ENCODE results near the gene TSPAN3.

The TSPAN3 gene

GRCh38 chr15:77030048-77030927 lies 40.6 kb downstream of the TSPAN3 start:
- TF ChIP-seq CTCF (IDR thresholded peaks at IDR 0.05; ENCODE audit: low read depth, low read length): no peak
- no peak for DNase-seq (ENCODE audit: extremely low read depth, low read depth)

GRCh38 chr15:77029166-77030047 lies 41.5 kb downstream of the TSPAN3 start:
- TF ChIP-seq CTCF (IDR thresholded peaks at IDR 0.05; ENCODE audit: low read depth, low read length): no peak
- no peak for DNase-seq (ENCODE audit: extremely low read depth, low read depth)

GRCh38 chr15:77028451-77029165 lies 42.3 kb downstream of the TSPAN3 start:
- no peak for TF ChIP-seq CTCF (IDR thresholded peaks at IDR 0.05; ENCODE audit: low read depth, low read length)
- no peak for DNase-seq (ENCODE audit: extremely low read depth, low read depth)

GRCh38 chr15:77027697-77028450 lies 43.0 kb downstream of the TSPAN3 start:
- DNase-seq (ENCODE audit: extremely low read depth, low read depth): no peak
- TF ChIP-seq CTCF (IDR thresholded peaks at IDR 0.05; ENCODE audit: low read depth, low read length): no peak

GRCh38 chr15:77027111-77027696 lies 43.7 kb downstream of the TSPAN3 start:
- TF ChIP-seq CTCF (IDR thresholded peaks at IDR 0.05; ENCODE audit: low read depth, low read length): no peak
- no peak for DNase-seq (ENCODE audit: extremely low read depth, low read depth)

- DNase-seq (ENCODE audit: extremely low read depth, low read depth): no peak
- TF ChIP-seq CTCF (IDR thresholded peaks at IDR 0.05; ENCODE audit: low read depth, low read length): no peak
These were observed 44.3 kb downstream of the TSPAN3 start for GRCh38 chr15:77026501-77027110.

Measured in AG09319 (cell line).